MM.1S (cell line): ENCODE data around the gene PCDH9.

Experiments
- DNase-seq: peaks from one replicate; pipeline ENCODE4 v3.0.0-alpha.2; 2015
- H2AFZ ChIP-seq: fragments of 300-600 bp; sonication (generic); 2 replicates; pipeline ENCODE4 v1.6.0; 2016; ENCODE audit warnings: antibody characterized with exemption, low read length
- H3F3A ChIP-seq: fragments of 300-600 bp; sonication (generic); 2 replicates; pipeline ENCODE4 v1.6.1; 2016; ENCODE audit warnings: mild to moderate bottlenecking, antibody characterized with exemption, low read length, moderate library complexity, mixed read lengths; ENCODE audit not compliant: insufficient read depth
- H3K27ac ChIP-seq: fragments of 300-600 bp; sonication (generic); 2 replicates; pipeline ENCODE4 v1.5.1; 2016; ENCODE audit warnings: mild to moderate bottlenecking, low read length
- H3K27me3 ChIP-seq: fragments of 300-600 bp; sonication (generic); replicated peaks from 2 replicates; pipeline ENCODE4 v1.6.0; 2016; ENCODE audit warnings: low read length; ENCODE audit not compliant: insufficient read depth
- H3K36me3 ChIP-seq: fragments of 300-600 bp; sonication (generic); replicated peaks from 2 replicates; pipeline ENCODE4 v1.6.1; 2016; ENCODE audit warnings: mild to moderate bottlenecking, low read length, mixed read lengths; ENCODE audit not compliant: insufficient read depth
- H3K4me1 ChIP-seq: fragments of 300-600 bp; sonication (generic); 2 replicates; pipeline ENCODE4 v1.6.1; 2016; ENCODE audit warnings: low read length, mixed read lengths
- H3K4me2 ChIP-seq: fragments of 300-600 bp; sonication (generic); 2 replicates; pipeline ENCODE4 v1.6.0; 2016; ENCODE audit warnings: low read depth, low read length
- H3K4me3 ChIP-seq: fragments of 300-600 bp; sonication (generic); 2 replicates; pipeline ENCODE4 v1.5.1; 2016; ENCODE audit warnings: low read length, mixed read lengths
- H3K79me2 ChIP-seq: fragments of 300-600 bp; sonication (generic); 2 replicates; pipeline ENCODE4 v1.6.1; 2016; ENCODE audit warnings: mixed run types, low read length, mixed read lengths
- H3K9ac ChIP-seq: fragments of 300-600 bp; sonication (generic); 2 replicates; pipeline ENCODE4 v1.6.1; 2016; ENCODE audit warnings: low read length, mixed read lengths
- H3K9me2 ChIP-seq: fragments of 300-600 bp; sonication (generic); replicated peaks from 2 replicates; pipeline ENCODE4 v1.6.1; 2016; ENCODE audit warnings: mild to moderate bottlenecking, low read length, mixed read lengths; ENCODE audit not compliant: insufficient read depth
- H3K9me3 ChIP-seq: fragments of 300-600 bp; sonication (generic); replicated peaks from 2 replicates; pipeline ENCODE4 v1.6.1; 2016; ENCODE audit warnings: mild to moderate bottlenecking, low read length, mixed read lengths; ENCODE audit not compliant: insufficient read depth
- H4K20me1 ChIP-seq: fragments of 300-600 bp; sonication (generic); 2 replicates; pipeline ENCODE4 v1.6.1; 2016; ENCODE audit warnings: mild to moderate bottlenecking, low read length, moderate library complexity, mixed read lengths; ENCODE audit not compliant: insufficient read depth
- EZH2 ChIP-seq: fragments of 300-600 bp; sonication (generic); optimal IDR thresholded peaks from 2 replicates; pipeline ENCODE3; 2017; ENCODE audit warnings: low read depth, mild to moderate bottlenecking, antibody characterized with exemption, low read length, mixed read lengths
- EZH2phosphoT487 ChIP-seq: fragments of 300-600 bp; sonication (generic); IDR thresholded peaks from 2 replicates; pipeline ENCODE4 v1.6.1; 2018; ENCODE audit warnings: antibody characterized with exemption, low read length
- TF ChIP-seq, protein P1 (sequence below): fragments of 300-600 bp; sonication (generic); IDR thresholded peaks from 2 replicates; pipeline ENCODE4 v1.5.1; 2016; ENCODE audit warnings: antibody characterized with exemption, low read length, mixed read lengths

The PCDH9 gene

DNA sequence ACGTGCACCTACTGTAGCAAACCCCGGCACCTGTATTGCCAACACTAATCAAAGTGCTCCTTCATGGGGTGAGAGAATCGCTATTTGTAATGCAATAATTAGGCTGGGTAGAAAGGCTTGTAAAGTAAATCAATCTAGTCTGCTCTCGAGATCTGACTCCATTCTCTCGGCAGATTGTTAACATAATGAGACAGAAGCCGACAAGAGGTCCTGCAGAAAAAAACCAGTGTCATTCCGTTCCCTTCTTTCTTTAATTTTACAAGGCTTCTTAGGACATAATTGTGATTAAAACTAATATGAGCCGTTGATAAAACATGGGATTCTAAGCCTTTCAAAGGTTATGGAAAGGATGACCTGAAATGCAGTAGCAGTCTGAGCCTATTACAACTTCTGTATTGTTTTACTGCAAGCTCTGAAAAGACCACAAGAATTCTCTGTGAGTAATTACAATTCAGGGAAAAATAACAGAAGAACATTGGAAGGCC lies 530.0 kb downstream of the PCDH9 start:
- Histone ChIP-seq H3K9me3 (no peaks in the 10 kb centered on the region), H3K27me3 (no peaks in the 10 kb centered on the region), H3K4me1 (no peaks in the 10 kb centered on the region), H3K4me2 (no peak overlapping the region), H3K27ac (no peak overlapping the region), H3K79me2 (no peaks in the 10 kb centered on the region), H3F3A (no peaks in the 10 kb centered on the region), H3K4me3 (no peak overlapping the region), H3K9ac (no peak overlapping the region), H3K36me3 (no peaks in the 10 kb centered on the region), H3K9me2 (no peaks in the 10 kb centered on the region), H4K20me1 (no peaks in the 10 kb centered on the region), H2AFZ (no peak overlapping the region)
- no peak for DNase-seq
- TF ChIP-seq EZH2phosphoT487, result no peak
- TF ChIP-seq, protein P1, sequence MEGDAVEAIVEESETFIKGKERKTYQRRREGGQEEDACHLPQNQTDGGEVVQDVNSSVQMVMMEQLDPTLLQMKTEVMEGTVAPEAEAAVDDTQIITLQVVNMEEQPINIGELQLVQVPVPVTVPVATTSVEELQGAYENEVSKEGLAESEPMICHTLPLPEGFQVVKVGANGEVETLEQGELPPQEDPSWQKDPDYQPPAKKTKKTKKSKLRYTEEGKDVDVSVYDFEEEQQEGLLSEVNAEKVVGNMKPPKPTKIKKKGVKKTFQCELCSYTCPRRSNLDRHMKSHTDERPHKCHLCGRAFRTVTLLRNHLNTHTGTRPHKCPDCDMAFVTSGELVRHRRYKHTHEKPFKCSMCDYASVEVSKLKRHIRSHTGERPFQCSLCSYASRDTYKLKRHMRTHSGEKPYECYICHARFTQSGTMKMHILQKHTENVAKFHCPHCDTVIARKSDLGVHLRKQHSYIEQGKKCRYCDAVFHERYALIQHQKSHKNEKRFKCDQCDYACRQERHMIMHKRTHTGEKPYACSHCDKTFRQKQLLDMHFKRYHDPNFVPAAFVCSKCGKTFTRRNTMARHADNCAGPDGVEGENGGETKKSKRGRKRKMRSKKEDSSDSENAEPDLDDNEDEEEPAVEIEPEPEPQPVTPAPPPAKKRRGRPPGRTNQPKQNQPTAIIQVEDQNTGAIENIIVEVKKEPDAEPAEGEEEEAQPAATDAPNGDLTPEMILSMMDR, result no peak
- no peak for TF ChIP-seq EZH2

DNA sequence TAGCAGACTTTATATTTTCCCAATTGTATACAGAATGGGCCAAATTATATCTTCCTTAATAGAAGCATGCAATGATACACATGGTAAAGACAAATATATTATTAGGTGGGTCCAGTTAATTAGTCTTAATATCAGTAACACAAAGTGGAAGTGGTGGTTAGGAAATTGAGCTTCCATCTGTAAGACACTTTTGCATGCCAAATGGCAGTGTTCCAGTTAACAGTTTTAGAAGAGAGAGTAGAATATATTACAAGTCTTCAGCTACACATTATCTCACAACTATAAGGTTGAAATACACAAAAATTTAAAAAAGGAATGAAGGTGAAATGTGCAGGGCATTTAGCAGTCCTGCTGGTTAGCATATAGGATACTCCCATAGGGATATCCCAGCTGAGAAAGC lies 536.5 kb downstream of the PCDH9 start:
- no peaks in the 10 kb centered on the region for H3K4me1 ChIP-seq
- no peaks in the 10 kb centered on the region for H3K36me3 ChIP-seq
- no peaks in the 10 kb centered on the region for H3F3A ChIP-seq
- no peaks in the 10 kb centered on the region for H3K9me3 ChIP-seq
- no peak overlapping the region for H3K9ac ChIP-seq
- H3K4me3 ChIP-seq, result no peak overlapping the region
- no peak for DNase-seq
- H3K79me2 ChIP-seq, result no peaks in the 10 kb centered on the region
- H3K9me2 ChIP-seq, result no peaks in the 10 kb centered on the region
- no peaks in the 10 kb centered on the region for H3K27me3 ChIP-seq
- H3K4me2 ChIP-seq, result no peak overlapping the region
- TF ChIP-seq, protein P1, result no peak
- no peak for TF ChIP-seq EZH2phosphoT487
- TF ChIP-seq EZH2, result no peak
- no peaks in the 10 kb centered on the region for H4K20me1 ChIP-seq
- H3K27ac ChIP-seq, result no peak overlapping the region
- H2AFZ ChIP-seq, result no peak overlapping the region

DNA sequence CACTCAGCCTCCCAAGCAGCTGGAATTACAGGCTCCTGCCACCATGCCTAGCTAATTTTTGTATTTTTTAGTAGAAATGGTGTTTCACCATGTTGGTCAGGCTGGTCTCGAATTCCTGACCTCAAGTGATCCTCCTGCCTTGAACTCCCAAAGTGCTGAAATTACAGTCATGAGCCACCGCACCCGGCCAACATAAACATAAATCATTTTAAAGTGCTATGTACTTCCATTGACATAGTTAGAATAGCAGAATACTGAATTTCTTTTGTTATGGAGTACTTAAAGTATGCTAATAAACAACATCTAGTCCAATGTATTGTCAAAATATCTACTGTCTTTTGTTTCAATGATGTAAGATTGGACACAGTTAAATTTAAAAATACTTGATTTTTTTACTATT lies 539.0 kb downstream of the PCDH9 start:
- Histone ChIP-seq H4K20me1 (no peaks in the 10 kb centered on the region), H3K4me1 (no peaks in the 10 kb centered on the region), H3K9me2 (no peaks in the 10 kb centered on the region), H3K9me3 (no peaks in the 10 kb centered on the region), H3K4me3 (no peak overlapping the region), H3K36me3 (no peaks in the 10 kb centered on the region), H3K4me2 (no peak overlapping the region), H3F3A (no peaks in the 10 kb centered on the region), H3K79me2 (no peaks in the 10 kb centered on the region), H3K27ac (no peak overlapping the region), H2AFZ (no peak overlapping the region), H3K27me3 (no peaks in the 10 kb centered on the region), H3K9ac (no peak overlapping the region)
- TF ChIP-seq EZH2 (no peak), EZH2phosphoT487 (no peak)
- TF ChIP-seq, protein P1, result no peak
- no peak for DNase-seq

DNA sequence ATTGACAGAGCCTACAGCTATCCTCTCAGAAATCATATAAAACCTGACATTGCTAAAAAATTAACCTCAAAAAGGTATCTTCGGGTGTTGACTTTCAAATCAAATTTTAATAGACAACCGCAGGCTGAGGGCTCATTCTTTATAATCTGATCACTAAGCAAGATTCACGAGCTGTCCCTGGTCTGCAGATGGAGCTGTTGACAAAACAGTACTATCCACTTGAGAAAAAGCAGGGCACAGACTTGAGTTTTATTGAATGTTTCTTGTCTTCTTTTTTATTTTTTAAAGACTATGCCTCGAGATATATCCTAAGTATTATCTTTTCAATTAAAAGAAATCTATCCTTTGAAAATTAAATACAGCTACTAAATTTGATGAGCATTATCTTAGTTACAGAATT lies 540.5 kb downstream of the PCDH9 start:
- Histone ChIP-seq H3K36me3 (no peaks in the 10 kb centered on the region), H3K27me3 (no peaks in the 10 kb centered on the region), H3F3A (no peaks in the 10 kb centered on the region), H3K4me2 (no peak overlapping the region), H3K9me2 (no peaks in the 10 kb centered on the region), H3K4me1 (no peaks in the 10 kb centered on the region), H3K79me2 (no peaks in the 10 kb centered on the region), H3K27ac (no peak overlapping the region), H3K9ac (no peak overlapping the region), H4K20me1 (no peaks in the 10 kb centered on the region), H2AFZ (no peak overlapping the region), H3K4me3 (no peak overlapping the region), H3K9me3 (no peaks in the 10 kb centered on the region)
- TF ChIP-seq, protein P1, result peak; percentile 29
- TF ChIP-seq EZH2, result no peak
- peak; percentile 19 for DNase-seq
